Choroid plexus epithelial cell (primary cell): ENCODE results near the gene ZNF189.

Experiments
- DNase-seq: peaks from one replicate; pipeline ENCODE4 v3.0.0-alpha.2; 2010; ENCODE audit warnings: low read depth
- H3K4me3 ChIP-seq: 2 replicates; pipeline ENCODE4 v1.5.1; 2011; ENCODE audit warnings: low read depth, mild to moderate bottlenecking, control low read depth, low read length, moderate library complexity
- CTCF ChIP-seq: conservative IDR thresholded peaks from 2 replicates; pipeline ENCODE4 v1.5.1; 2011; ENCODE audit warnings: low read depth, mild to moderate bottlenecking, control low read depth, inconsistent platforms, low read length, moderate library complexity

ZNF189 gene

GRCh38 chr9:101432740-101433139 lies 34.1 kb downstream of the ZNF189 start:
- no peak overlapping the region for H3K4me3 ChIP-seq
- no peak for DNase-seq

GRCh38 chr9:101433229-101433628 lies 34.6 kb downstream of the ZNF189 start:
- no peak overlapping the region for H3K4me3 ChIP-seq
- no peak for DNase-seq
- no peak for TF ChIP-seq CTCF

More at GRCh38 chr9:101432740-101433139, 34.1 kb downstream of the ZNF189 start:
- TF ChIP-seq CTCF: no peak

- TF ChIP-seq CTCF: no peak
- no peak for DNase-seq
- H3K4me3 ChIP-seq: no peak overlapping the region
These were observed 36.3 kb downstream of the ZNF189 start for GRCh38 chr9:101434998-101435397.

- H3K4me3 ChIP-seq: no peak within 1 kb of the TSS
- TF ChIP-seq CTCF: no peak
- DNase-seq: no peak
These were observed 37.0 kb downstream of the ZNF189 start, which contains the start of gene ALDOB for GRCh38 chr9:101435601-101436079. ALDOB (minus strand) TSS chr9:101435774; CDS start chr9:101430887, 4,887 bp downstream.

GRCh38 chr9:101437806-101438232 lies 39.2 kb downstream of the ZNF189 start:
- no peak overlapping the region for H3K4me3 ChIP-seq
- no peak for TF ChIP-seq CTCF
- DNase-seq: no peak

GRCh38 chr9:101438523-101438922 lies 39.9 kb downstream of the ZNF189 start:
- H3K4me3 ChIP-seq: no peak overlapping the region
- no peak for DNase-seq
- no peak for TF ChIP-seq CTCF

GRCh38 chr9:101440714-101441230 lies 42.1 kb downstream of the ZNF189 start:
- no peak for TF ChIP-seq CTCF
- DNase-seq: no peak

More at GRCh38 chr9:101440714-101441230, 42.1 kb downstream of the ZNF189 start:
- no peak overlapping the region for H3K4me3 ChIP-seq
